Right atrium auricular region (tissue), 2 donors: Measurements from ENCODE around the gene PRKD1. TPM values are rescaled to one million over a fixed set of nuclear protein-coding genes. Genes with fewer than 3 reads are reported as not detected.
"Not testable (repeated sequence)": the region's sequence is repeated elsewhere in the genome, so short reads cannot be mapped to it uniquely, and the experiment has no call there.

ENCODE experiments used
- DNase-seq: peaks from one replicate; pipeline ENCODE4 v3.0.0-alpha.2; 2019; ENCODE audit warnings: low spot score
- H3K27ac ChIP-seq, 2 donors: fragments of 200-600 bp; sonication (generic); 1 replicate in 1 of 2; 2 replicates in 1 of 2; pipeline ENCODE4 v1.5.1; 2016 to 2019
- H3K27me3 ChIP-seq, 2 donors: fragments of 200-600 bp; sonication (generic); one replicate each; pipeline versions ENCODE4 v1.5.1 to v1.6.0; 2017 to 2019
- H3K36me3 ChIP-seq: fragments of 200-600 bp; sonication (generic); one replicate; pipeline ENCODE4 v1.5.1; 2016
- H3K4me1 ChIP-seq, 2 donors: fragments of 200-600 bp; sonication (generic); one replicate each; pipeline versions ENCODE4 v1.5.1 to v1.6.0; 2017 to 2019
- H3K4me3 ChIP-seq, 2 donors: fragments of 200-600 bp; sonication (generic); 1 replicate in 1 of 2; 2 replicates in 1 of 2; pipeline ENCODE4 v1.5.1; 2017 to 2019; ENCODE audit warnings: mild to moderate bottlenecking in 1 of 2, moderate library complexity in 1 of 2
- H3K9me3 ChIP-seq, 2 donors: fragments of 200-600 bp; sonication (generic); one replicate each; pipeline ENCODE4 v1.5.1; 2019
- CTCF ChIP-seq, 2 donors: fragments of 200-600 bp; sonication (generic); IDR thresholded peaks; one replicate each; pipeline ENCODE4 v1.5.1; 2019; ENCODE audit warnings: antibody characterized with exemption in 2 of 2
- total RNA-seq, 2 donors: library from RNA; depleted of rRNA; stranded (reverse); fragments of >200 nt; gene quantifications; one replicate each; pipeline ENCODE4 v1.1.0, GENCODE V29; 2016

The PRKD1 gene
- total RNA-seq, 2 donors from 2014 or later: 4.3 to 7.5 TPM

GRCh38 chr14:29843981-29844380 lies 83.7 kb downstream of the PRKD1 start:
- DNase-seq: no peak
- peaks cover 12 to 26% of the 10 kb centered on the region in 2 donors for H3K9me3 ChIP-seq
- no peaks in the 10 kb centered on the region for H3K4me1 ChIP-seq
- no peaks in the 10 kb centered on the region for H3K27me3 ChIP-seq
- no peak overlapping the region for H3K4me3 ChIP-seq
- TF ChIP-seq CTCF (IDR thresholded peaks at IDR 0.05): no peak
- no peak overlapping the region for H3K27ac ChIP-seq
- H3K36me3 ChIP-seq: no peaks in the 10 kb centered on the region

GRCh38 chr14:29842228-29842627 lies 85.4 kb downstream of the PRKD1 start:
- no peaks in the 10 kb centered on the region for H3K4me1 ChIP-seq
- no peaks in the 10 kb centered on the region for H3K36me3 ChIP-seq
- no peak for TF ChIP-seq CTCF (IDR thresholded peaks at IDR 0.05)
- H3K9me3 ChIP-seq: peaks cover 13 to 36% of the 10 kb centered on the region in 2 donors
- no peak overlapping the region for H3K27ac ChIP-seq
- no peak for DNase-seq
- no peaks in the 10 kb centered on the region for H3K27me3 ChIP-seq
- no peak overlapping the region for H3K4me3 ChIP-seq

- DNase-seq, H3K4me1 ChIP-seq, H3K27me3 ChIP-seq, H3K36me3 ChIP-seq, H3K27ac ChIP-seq, H3K4me3 ChIP-seq: not testable (repeated sequence)
- H3K9me3 ChIP-seq: peaks cover 13 to 36% of the 10 kb centered on the region in 2 donors
Observed at GRCh38 chr14:29840369-29840892, 87.2 kb downstream of the PRKD1 start.

- not testable (repeated sequence) for H3K27me3 ChIP-seq, DNase-seq, H3K27ac ChIP-seq, H3K4me3 ChIP-seq, H3K4me1 ChIP-seq, H3K36me3 ChIP-seq
- peaks cover 13 to 36% of the 10 kb centered on the region in 2 donors for H3K9me3 ChIP-seq
Observed at GRCh38 chr14:29839691-29840090, 88.0 kb downstream of the PRKD1 start.

- no peaks in the 10 kb centered on the region for H3K36me3 ChIP-seq
- no peak overlapping the region for H3K4me3 ChIP-seq
- no peak for DNase-seq
- peaks cover 13 to 36% of the 10 kb centered on the region in 2 donors for H3K9me3 ChIP-seq
- H3K27me3 ChIP-seq: no peaks in the 10 kb centered on the region
- TF ChIP-seq CTCF (IDR thresholded peaks at IDR 0.05): no peak
- H3K4me1 ChIP-seq: no peaks in the 10 kb centered on the region
- no peak overlapping the region for H3K27ac ChIP-seq
Observed at GRCh38 chr14:29838752-29839151, 88.9 kb downstream of the PRKD1 start.

- TF ChIP-seq CTCF (IDR thresholded peaks at IDR 0.05): no peak
- Histone ChIP-seq H3K27ac (no peak overlapping the region), H3K36me3 (no peaks in the 10 kb centered on the region), H3K4me3 (no peak overlapping the region), H3K4me1 (no peaks in the 10 kb centered on the region), H3K9me3 (peaks cover 13 to 34% of the 10 kb centered on the region in 2 donors), H3K27me3 (no peaks in the 10 kb centered on the region)
- DNase-seq: no peak
Observed at GRCh38 chr14:29836395-29836794, 91.3 kb downstream of the PRKD1 start.

- Histone ChIP-seq H3K4me3 (no peak overlapping the region), H3K9me3 (no peaks in the 10 kb centered on the region), H3K36me3 (no peaks in the 10 kb centered on the region), H3K4me1 (no peaks in the 10 kb centered on the region), H3K27ac (no peak overlapping the region), H3K27me3 (no peaks in the 10 kb centered on the region)
- no peak for TF ChIP-seq CTCF (IDR thresholded peaks at IDR 0.05)
- DNase-seq: no peak
Observed at GRCh38 chr14:29832042-29832441, 95.6 kb downstream of the PRKD1 start.
